ENCODE measurements around the gene FLOT1. TPM values are rescaled to one million over a fixed set of nuclear protein-coding genes. Genes with fewer than 3 reads are reported as not detected.

FLOT1 gene
- total and polyA plus RNA-seq, 2 of the 4 experiments (the other 2 are of a cell fraction): 96.2 to 162 TPM

GRCh38 chr6:30696432-30696831, 46.1 kb downstream of the FLOT1 start:
- Histone ChIP-seq H4K5ac (ENCODE audit: low read depth, low read length) (no peak overlapping the region), H2AK9ac (replicated peaks; ENCODE audit: low read depth, low read length, poor library complexity) (no peak overlapping the region), H4K91ac (ENCODE audit: insufficient read depth, low read depth, low read length) (no peak overlapping the region), H3K23ac (ENCODE audit: low read depth, low read length) (no peak overlapping the region), H3K79me1 (ENCODE audit: low read depth in 1 of 2, low read length in 2 of 2) (peaks cover 0 to 3% of the 10 kb centered on the region in 2 experiments; a peak in 1 of 4 replicates), H2BK5ac (ENCODE audit: low read depth, low read length, poor library complexity, severe bottlenecking) (no peak overlapping the region), H3K9me1 (ENCODE audit: insufficient read depth, low read length) (0 out of 2 replicates have a peak, but pooled peaks cover 2% of the 10 kb centered on the region), H3K4me3 (ENCODE audit: insufficient read depth, low read depth, low read length) (no peak overlapping the region), H3K9me3 (ENCODE audit: control insufficient read depth, insufficient read depth, low read length) (no peaks in the 10 kb centered on the region), H3K4ac (ENCODE audit: low read depth, low read length) (no peak overlapping the region), H3K9ac (ENCODE audit: low read depth, low read length) (no peak overlapping the region), H3K27me3 (ENCODE audit: control insufficient read depth, insufficient read depth, low read length) (no peaks in the 10 kb centered on the region), H2BK15ac (ENCODE audit: low read depth, low read length) (no peak overlapping the region), H4K8ac (ENCODE audit: low read depth in 2 of 2, low read length in 2 of 2) (no peak overlapping the region), H2AFZ (replicated peaks; ENCODE audit: low read length, poor library complexity) (no peak overlapping the region), H3K56ac (ENCODE audit: extremely low read depth, insufficient read depth, low read length) (no peak overlapping the region), H3K36me3 (ENCODE audit: control insufficient read depth, insufficient read depth, low read length) (peaks cover 5% of the 10 kb centered on the region), H3K4me1 (ENCODE audit: control insufficient read depth, insufficient read depth, low read length) (peaks cover 5% of the 10 kb centered on the region; the same call in 1 of the 2 replicates), H4K20me1 (ENCODE audit: insufficient read depth, low read length) (no peaks in the 10 kb centered on the region), H3K4me2 (ENCODE audit: low read depth, low read length) (no peak overlapping the region), H3K27ac (ENCODE audit: insufficient read depth, low read length) (no peak overlapping the region), H2BK120ac (ENCODE audit: low read depth, low read length) (0 out of 2 replicates have a peak overlapping the region, but pooled peaks have one; percentile 3), H2BK20ac (ENCODE audit: low read depth, low read length) (no peak overlapping the region), H3K14ac (replicated peaks; ENCODE audit: low read depth, low read length) (no peak overlapping the region), H3K18ac (ENCODE audit: low read depth, low read length) (no peak overlapping the region), H2AK5ac (ENCODE audit: low read depth, low read length) (peak overlapping the region; percentile 8; the same call in 1 of the 2 replicates)
- dilution Hi-C loops (cut with HindIII; ENCODE audit: low sequenced_read_pairs, unreplicated experiment): no loop called here
- TF ChIP-seq MAFK (IDR thresholded peaks at IDR 0.05; ENCODE audit: low read depth, low read length) (no peak), BHLHE40 (IDR thresholded peaks at IDR 0.05; ENCODE audit: low read depth, low read length) (no peak), MAZ (IDR thresholded peaks at IDR 0.05; ENCODE audit: borderline replicate concordance, low read depth, low read length) (no peak), USF2 (IDR thresholded peaks at IDR 0.05; ENCODE audit: low read depth, low read length) (no peak), ELK1 (IDR thresholded peaks at IDR 0.05; ENCODE audit: borderline replicate concordance, low read depth, low read length) (no peak)
- no peak for DNase-seq
- intact Hi-C loops (cut with micrococcal nuclease): no loop called here
- ChIA-PET POLR2A (ENCODE audit: unreplicated experiment) (no interaction called here), CTCF (no interaction called here)
- in situ Hi-C loops (cut with MboI; ENCODE audit: low sequenced_read_pairs): no loop called here
- no CpG with 5 or more reads among the region's 5 CpGs for WGBS, 2 experiments (ENCODE audit: extremely low coverage in 2 of 2, insufficient read length in 1 of 2)
- no peak for ATAC-seq (ENCODE audit: low read depth)
- no TSS peak for BruUV-seq (replicated peaks)
